GM23338 (cell line): ENCODE results near the gene KCNN3. TPM values are rescaled to one million over a fixed set of nuclear protein-coding genes. Genes with fewer than 3 reads are reported as not detected.

Experiments used
- ATAC-seq: fragments of 200-7000 bp; cut with Tn5 transposase; 3 replicates; pipeline ENCODE4 v1.9.1; 2020
- DNase-seq: peaks from one replicate; pipeline ENCODE4 v3.0.0-alpha.2; 2015; ENCODE audit warnings: low spot score
- H2AFZ ChIP-seq: fragments of 200-600 bp; sonication (generic); 2 replicates; pipeline ENCODE4 v1.8.0; 2016; ENCODE audit warnings: antibody characterized with exemption, mild to moderate bottlenecking, moderate library complexity
- H3F3A ChIP-seq: fragments of 200-600 bp; sonication (generic); replicated peaks from 2 replicates; pipeline ENCODE4 v1.8.0; 2017; ENCODE audit warnings: antibody characterized with exemption, mixed run types, low read depth
- H3K27ac ChIP-seq: fragments of 200-600 bp; sonication (generic); 2 replicates; pipeline ENCODE4 v1.6.1; 2016; ENCODE audit warnings: low read depth
- H3K27me3 ChIP-seq: fragments of 200-600 bp; sonication (generic); 2 replicates; pipeline ENCODE4 v1.8.0; 2016; ENCODE audit warnings: mild to moderate bottlenecking, mixed run types, moderate library complexity; ENCODE audit not compliant: insufficient read depth
- H3K36me3 ChIP-seq: fragments of 200-600 bp; sonication (generic); 2 replicates; pipeline ENCODE4 v1.8.0; 2016; ENCODE audit warnings: mild to moderate bottlenecking; ENCODE audit not compliant: insufficient read depth
- H3K4me1 ChIP-seq: fragments of 200-600 bp; sonication (generic); 2 replicates; pipeline ENCODE4 v1.8.0; 2016; ENCODE audit warnings: mild to moderate bottlenecking, moderate library complexity; ENCODE audit not compliant: insufficient read depth
- H3K4me2 ChIP-seq: fragments of 200-600 bp; sonication (generic); 2 replicates; pipeline ENCODE4 v1.7.1; 2017; ENCODE audit warnings: mixed run types
- H3K4me3 ChIP-seq: fragments of 200-600 bp; sonication (generic); 2 replicates; pipeline ENCODE4 v1.6.1; 2016; ENCODE audit warnings: mixed run types
- H3K79me2 ChIP-seq: fragments of 200-600 bp; sonication (generic); replicated peaks from 2 replicates; pipeline ENCODE4 v1.8.0; 2017; ENCODE audit warnings: mild to moderate bottlenecking; ENCODE audit not compliant: insufficient read depth
- H3K9me2 ChIP-seq: fragments of 200-600 bp; sonication (generic); 2 replicates; pipeline ENCODE4 v1.8.0; 2017; ENCODE audit not compliant: insufficient read depth
- H4K20me1 ChIP-seq: fragments of 200-600 bp; sonication (generic); replicated peaks from 2 replicates; pipeline ENCODE4 v1.8.0; 2017; ENCODE audit warnings: mild to moderate bottlenecking; ENCODE audit not compliant: insufficient read depth
- H3K27ac Mint-ChIP-seq: 2 replicates; pipeline ENCODE4 v1.8.0; 2020; ENCODE audit warnings: inconsistent platforms, mild to moderate bottlenecking, moderate library complexity, mixed read lengths
- H3K27me3 Mint-ChIP-seq: 3 replicates; pipeline ENCODE4 v1.8.0; 2022; ENCODE audit warnings: low read depth, mild to moderate bottlenecking, moderate library complexity, mixed read lengths, inconsistent platforms; ENCODE audit not compliant: insufficient read depth, poor library complexity
- H3K36me3 Mint-ChIP-seq: 3 replicates; pipeline ENCODE4 v1.8.0; 2021; ENCODE audit warnings: low read depth, mild to moderate bottlenecking, inconsistent platforms, moderate library complexity, mixed read lengths
- H3K4me1 Mint-ChIP-seq: 3 replicates; pipeline ENCODE4 v1.8.0; 2020; ENCODE audit warnings: mild to moderate bottlenecking, inconsistent platforms, mixed read lengths
- H3K4me3 Mint-ChIP-seq: 3 replicates; pipeline ENCODE4 v1.8.0; 2021; ENCODE audit warnings: moderate library complexity, mild to moderate bottlenecking, inconsistent platforms, mixed read lengths
- H3K9me3 Mint-ChIP-seq: 3 replicates; pipeline ENCODE4 v1.8.0; 2020; ENCODE audit warnings: moderate library complexity, mild to moderate bottlenecking, inconsistent platforms, mixed read lengths
- CREB1 ChIP-seq: fragments of 250-450 bp; sonication (Bioruptor Pico); IDR thresholded peaks from 2 replicates; pipeline ENCODE4 v1.5.0; 2020; ENCODE audit warnings: low read depth, mild to moderate bottlenecking, moderate library complexity
- EZH2 ChIP-seq: fragments of 200-600 bp; sonication (generic); IDR thresholded peaks from one replicate; pipeline ENCODE4 v1.8.0; 2017; ENCODE audit warnings: antibody characterized with exemption, mild to moderate bottlenecking, low read depth; ENCODE audit not compliant: unreplicated experiment
- EZH2phosphoT487 ChIP-seq: fragments of 200-600 bp; sonication (generic); IDR thresholded peaks from one replicate; pipeline ENCODE4 v1.8.1; 2018; ENCODE audit warnings: antibody characterized with exemption; ENCODE audit not compliant: unreplicated experiment
- JUNB ChIP-seq: IDR thresholded peaks from one replicate; pipeline ENCODE4 v1.6.1; 2016; ENCODE audit warnings: antibody characterized with exemption; ENCODE audit not compliant: unreplicated experiment
- NANOG ChIP-seq: IDR thresholded peaks from 2 replicates; pipeline ENCODE4 v1.6.1; 2016; ENCODE audit warnings: antibody characterized with exemption, borderline replicate concordance
- POLR2AphosphoS5 ChIP-seq: IDR thresholded peaks from 2 replicates; pipeline ENCODE4 v1.6.1; 2016; ENCODE audit warnings: antibody characterized with exemption, low read depth
- STAT1 ChIP-seq: IDR thresholded peaks from one replicate; pipeline ENCODE4 v1.6.1; 2016; ENCODE audit warnings: antibody characterized with exemption; ENCODE audit not compliant: unreplicated experiment
- ZNF114 ChIP-seq: fragments of 250-450 bp; sonication (Bioruptor Pico); IDR thresholded peaks from 2 replicates; pipeline ENCODE4 v1.5.0; 2020; ENCODE audit warnings: mild to moderate bottlenecking, moderate library complexity
- ZNF331 ChIP-seq: fragments of 250-450 bp; sonication (Bioruptor Pico); IDR thresholded peaks from 2 replicates; pipeline ENCODE4 v1.5.0; 2020; ENCODE audit warnings: low read depth, mild to moderate bottlenecking, moderate library complexity
- polyA plus RNA-seq: library from polyadenylated mRNA; unstranded; fragments of >200 nt; fragmentation: Nextera tagmentation; extraction: Ambion mirVana; gene quantifications from 2 replicates; pipeline ENCODE4 v1.2.1, GENCODE V29; 2016
- total RNA-seq: library from RNA; depleted of rRNA; stranded (reverse); fragments of >200 nt; shearing (Covaris generic); gene quantifications from 2 replicates; pipeline ENCODE4 v1.2.3, GENCODE V29; 2014
- TF ChIP-seq, protein P1 (sequence below): IDR thresholded peaks from 2 replicates; pipeline ENCODE4 v1.6.1; 2016; ENCODE audit warnings: antibody characterized with exemption
- TF ChIP-seq, protein P2 (sequence below): fragments of 250-450 bp; sonication (Bioruptor Pico); IDR thresholded peaks from 2 replicates; pipeline ENCODE4 v1.5.0; 2020; ENCODE audit warnings: mild to moderate bottlenecking, moderate library complexity
- TF ChIP-seq, protein P3 (sequence below), 2 experiments: fragments of 200-600 bp in 1 of 2; sonication (generic) in 1 of 2; conservative IDR thresholded peaks; 2 replicates each; pipeline versions ENCODE4 v1.5.1 to v1.6.1; 2016 to 2017; ENCODE audit warnings: antibody characterized with exemption in 2 of 2, low read depth in 2 of 2, mild to moderate bottlenecking in 2 of 2, moderate library complexity in 1 of 2
- TF ChIP-seq, protein P4 (sequence below): IDR thresholded peaks from one replicate; pipeline ENCODE4 v1.6.1; 2018; ENCODE audit warnings: antibody characterized with exemption; ENCODE audit not compliant: unreplicated experiment

KCNN3 gene
- total and polyA plus RNA-seq, 2 experiments from 2014 or later, result 1.9 to 3.0 TPM

DNA sequence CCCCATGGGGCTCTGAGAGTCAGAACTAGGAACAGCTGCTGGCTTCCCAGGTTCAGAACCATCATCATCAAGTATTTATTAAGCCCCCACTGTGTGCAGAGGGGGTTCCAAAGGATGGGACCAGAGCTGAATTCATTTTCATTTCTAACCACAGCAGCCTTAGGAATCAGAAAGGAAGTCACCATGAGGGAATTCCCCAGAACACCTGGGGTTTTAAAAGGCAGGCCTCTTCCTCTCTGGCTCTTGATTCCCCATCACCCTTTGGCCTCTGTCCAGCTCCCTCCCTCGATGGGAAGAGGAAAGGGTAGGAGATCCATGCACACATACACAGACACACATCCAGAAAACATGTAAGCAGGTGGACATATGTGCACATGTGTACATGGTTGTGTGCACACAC lies 1.3 kb upstream of the KCNN3 start:
- no peak overlapping the region for H3K27ac ChIP-seq
- no peaks in the 10 kb centered on the region for H3K36me3 Mint-ChIP-seq
- H3K27me3 Mint-ChIP-seq, result peaks cover 37% of the 10 kb centered on the region
- H3K27ac Mint-ChIP-seq, result no peak overlapping the region
- peaks cover 21% of the 10 kb centered on the region for H3K27me3 ChIP-seq
- no peaks in the 10 kb centered on the region for H3K79me2 ChIP-seq
- no peaks in the 10 kb centered on the region; the same call in 2 of the 3 replicates for H3K9me3 Mint-ChIP-seq
- no peak overlapping the region for H2AFZ ChIP-seq
- H4K20me1 ChIP-seq, result no peaks in the 10 kb centered on the region
- DNase-seq (no peak), ATAC-seq (no peak)
- no peak overlapping the region for H3K4me2 ChIP-seq
- H3K4me3 Mint-ChIP-seq, result no peak overlapping the region; the same call in 2 of the 3 replicates
- peaks cover 30% of the 10 kb centered on the region for H3K4me1 ChIP-seq
- H3K4me3 ChIP-seq, result no peak overlapping the region
- H3K9me2 ChIP-seq, result no peaks in the 10 kb centered on the region
- TF ChIP-seq, protein P1, sequence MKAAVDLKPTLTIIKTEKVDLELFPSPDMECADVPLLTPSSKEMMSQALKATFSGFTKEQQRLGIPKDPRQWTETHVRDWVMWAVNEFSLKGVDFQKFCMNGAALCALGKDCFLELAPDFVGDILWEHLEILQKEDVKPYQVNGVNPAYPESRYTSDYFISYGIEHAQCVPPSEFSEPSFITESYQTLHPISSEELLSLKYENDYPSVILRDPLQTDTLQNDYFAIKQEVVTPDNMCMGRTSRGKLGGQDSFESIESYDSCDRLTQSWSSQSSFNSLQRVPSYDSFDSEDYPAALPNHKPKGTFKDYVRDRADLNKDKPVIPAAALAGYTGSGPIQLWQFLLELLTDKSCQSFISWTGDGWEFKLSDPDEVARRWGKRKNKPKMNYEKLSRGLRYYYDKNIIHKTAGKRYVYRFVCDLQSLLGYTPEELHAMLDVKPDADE, result no peak
- TF ChIP-seq ZNF114 (CRISPR knock-in tag), result no peak
- TF ChIP-seq, protein P2, sequence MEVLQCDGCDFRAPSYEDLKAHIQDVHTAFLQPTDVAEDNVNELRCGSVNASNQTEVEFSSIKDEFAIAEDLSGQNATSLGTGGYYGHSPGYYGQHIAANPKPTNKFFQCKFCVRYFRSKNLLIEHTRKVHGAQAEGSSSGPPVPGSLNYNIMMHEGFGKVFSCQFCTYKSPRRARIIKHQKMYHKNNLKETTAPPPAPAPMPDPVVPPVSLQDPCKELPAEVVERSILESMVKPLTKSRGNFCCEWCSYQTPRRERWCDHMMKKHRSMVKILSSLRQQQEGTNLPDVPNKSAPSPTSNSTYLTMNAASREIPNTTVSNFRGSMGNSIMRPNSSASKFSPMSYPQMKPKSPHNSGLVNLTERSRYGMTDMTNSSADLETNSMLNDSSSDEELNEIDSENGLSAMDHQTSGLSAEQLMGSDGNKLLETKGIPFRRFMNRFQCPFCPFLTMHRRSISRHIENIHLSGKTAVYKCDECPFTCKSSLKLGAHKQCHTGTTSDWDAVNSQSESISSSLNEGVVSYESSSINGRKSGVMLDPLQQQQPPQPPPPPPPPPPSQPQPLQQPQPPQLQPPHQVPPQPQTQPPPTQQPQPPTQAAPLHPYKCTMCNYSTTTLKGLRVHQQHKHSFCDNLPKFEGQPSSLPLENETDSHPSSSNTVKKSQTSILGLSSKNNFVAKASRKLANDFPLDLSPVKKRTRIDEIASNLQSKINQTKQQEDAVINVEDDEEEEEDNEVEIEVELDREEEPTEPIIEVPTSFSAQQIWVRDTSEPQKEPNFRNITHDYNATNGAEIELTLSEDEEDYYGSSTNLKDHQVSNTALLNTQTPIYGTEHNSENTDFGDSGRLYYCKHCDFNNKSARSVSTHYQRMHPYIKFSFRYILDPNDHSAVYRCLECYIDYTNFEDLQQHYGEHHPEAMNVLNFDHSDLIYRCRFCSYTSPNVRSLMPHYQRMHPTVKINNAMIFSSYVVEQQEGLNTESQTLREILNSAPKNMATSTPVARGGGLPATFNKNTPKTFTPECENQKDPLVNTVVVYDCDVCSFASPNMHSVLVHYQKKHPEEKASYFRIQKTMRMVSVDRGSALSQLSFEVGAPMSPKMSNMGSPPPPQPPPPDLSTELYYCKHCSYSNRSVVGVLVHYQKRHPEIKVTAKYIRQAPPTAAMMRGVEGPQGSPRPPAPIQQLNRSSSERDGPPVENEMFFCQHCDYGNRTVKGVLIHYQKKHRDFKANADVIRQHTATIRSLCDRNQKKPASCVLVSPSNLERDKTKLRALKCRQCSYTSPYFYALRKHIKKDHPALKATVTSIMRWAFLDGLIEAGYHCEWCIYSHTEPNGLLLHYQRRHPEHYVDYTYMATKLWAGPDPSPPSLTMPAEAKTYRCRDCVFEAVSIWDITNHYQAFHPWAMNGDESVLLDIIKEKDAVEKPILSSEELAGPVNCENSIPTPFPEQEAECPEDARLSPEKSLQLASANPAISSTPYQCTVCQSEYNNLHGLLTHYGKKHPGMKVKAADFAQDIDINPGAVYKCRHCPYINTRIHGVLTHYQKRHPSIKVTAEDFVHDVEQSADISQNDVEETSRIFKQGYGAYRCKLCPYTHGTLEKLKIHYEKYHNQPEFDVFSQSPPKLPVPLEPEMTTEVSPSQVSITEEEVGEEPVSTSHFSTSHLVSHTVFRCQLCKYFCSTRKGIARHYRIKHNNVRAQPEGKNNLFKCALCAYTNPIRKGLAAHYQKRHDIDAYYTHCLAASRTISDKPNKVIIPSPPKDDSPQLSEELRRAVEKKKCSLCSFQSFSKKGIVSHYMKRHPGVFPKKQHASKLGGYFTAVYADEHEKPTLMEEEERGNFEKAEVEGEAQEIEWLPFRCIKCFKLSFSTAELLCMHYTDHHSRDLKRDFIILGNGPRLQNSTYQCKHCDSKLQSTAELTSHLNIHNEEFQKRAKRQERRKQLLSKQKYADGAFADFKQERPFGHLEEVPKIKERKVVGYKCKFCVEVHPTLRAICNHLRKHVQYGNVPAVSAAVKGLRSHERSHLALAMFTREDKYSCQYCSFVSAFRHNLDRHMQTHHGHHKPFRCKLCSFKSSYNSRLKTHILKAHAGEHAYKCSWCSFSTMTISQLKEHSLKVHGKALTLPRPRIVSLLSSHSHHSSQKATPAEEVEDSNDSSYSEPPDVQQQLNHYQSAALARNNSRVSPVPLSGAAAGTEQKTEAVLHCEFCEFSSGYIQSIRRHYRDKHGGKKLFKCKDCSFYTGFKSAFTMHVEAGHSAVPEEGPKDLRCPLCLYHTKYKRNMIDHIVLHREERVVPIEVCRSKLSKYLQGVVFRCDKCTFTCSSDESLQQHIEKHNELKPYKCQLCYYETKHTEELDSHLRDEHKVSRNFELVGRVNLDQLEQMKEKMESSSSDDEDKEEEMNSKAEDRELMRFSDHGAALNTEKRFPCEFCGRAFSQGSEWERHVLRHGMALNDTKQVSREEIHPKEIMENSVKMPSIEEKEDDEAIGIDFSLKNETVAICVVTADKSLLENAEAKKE (CRISPR knock-in tag), result no peak
- TF ChIP-seq ZNF331, result no peak
- TF ChIP-seq EZH2, result no peak
- TF ChIP-seq NANOG, result no peak
- no peak for TF ChIP-seq POLR2AphosphoS5
- TF ChIP-seq EZH2phosphoT487, result no peak
- TF ChIP-seq JUNB, result no peak
- no peak for TF ChIP-seq STAT1
- no peak for TF ChIP-seq CREB1 (CRISPR knock-in tag)
- TF ChIP-seq, protein P3, sequence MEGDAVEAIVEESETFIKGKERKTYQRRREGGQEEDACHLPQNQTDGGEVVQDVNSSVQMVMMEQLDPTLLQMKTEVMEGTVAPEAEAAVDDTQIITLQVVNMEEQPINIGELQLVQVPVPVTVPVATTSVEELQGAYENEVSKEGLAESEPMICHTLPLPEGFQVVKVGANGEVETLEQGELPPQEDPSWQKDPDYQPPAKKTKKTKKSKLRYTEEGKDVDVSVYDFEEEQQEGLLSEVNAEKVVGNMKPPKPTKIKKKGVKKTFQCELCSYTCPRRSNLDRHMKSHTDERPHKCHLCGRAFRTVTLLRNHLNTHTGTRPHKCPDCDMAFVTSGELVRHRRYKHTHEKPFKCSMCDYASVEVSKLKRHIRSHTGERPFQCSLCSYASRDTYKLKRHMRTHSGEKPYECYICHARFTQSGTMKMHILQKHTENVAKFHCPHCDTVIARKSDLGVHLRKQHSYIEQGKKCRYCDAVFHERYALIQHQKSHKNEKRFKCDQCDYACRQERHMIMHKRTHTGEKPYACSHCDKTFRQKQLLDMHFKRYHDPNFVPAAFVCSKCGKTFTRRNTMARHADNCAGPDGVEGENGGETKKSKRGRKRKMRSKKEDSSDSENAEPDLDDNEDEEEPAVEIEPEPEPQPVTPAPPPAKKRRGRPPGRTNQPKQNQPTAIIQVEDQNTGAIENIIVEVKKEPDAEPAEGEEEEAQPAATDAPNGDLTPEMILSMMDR (conservative IDR thresholded peaks at IDR 0.05; ENCODE audit: low read depth in 2 of 2), result no peak
- TF ChIP-seq, protein P4, sequence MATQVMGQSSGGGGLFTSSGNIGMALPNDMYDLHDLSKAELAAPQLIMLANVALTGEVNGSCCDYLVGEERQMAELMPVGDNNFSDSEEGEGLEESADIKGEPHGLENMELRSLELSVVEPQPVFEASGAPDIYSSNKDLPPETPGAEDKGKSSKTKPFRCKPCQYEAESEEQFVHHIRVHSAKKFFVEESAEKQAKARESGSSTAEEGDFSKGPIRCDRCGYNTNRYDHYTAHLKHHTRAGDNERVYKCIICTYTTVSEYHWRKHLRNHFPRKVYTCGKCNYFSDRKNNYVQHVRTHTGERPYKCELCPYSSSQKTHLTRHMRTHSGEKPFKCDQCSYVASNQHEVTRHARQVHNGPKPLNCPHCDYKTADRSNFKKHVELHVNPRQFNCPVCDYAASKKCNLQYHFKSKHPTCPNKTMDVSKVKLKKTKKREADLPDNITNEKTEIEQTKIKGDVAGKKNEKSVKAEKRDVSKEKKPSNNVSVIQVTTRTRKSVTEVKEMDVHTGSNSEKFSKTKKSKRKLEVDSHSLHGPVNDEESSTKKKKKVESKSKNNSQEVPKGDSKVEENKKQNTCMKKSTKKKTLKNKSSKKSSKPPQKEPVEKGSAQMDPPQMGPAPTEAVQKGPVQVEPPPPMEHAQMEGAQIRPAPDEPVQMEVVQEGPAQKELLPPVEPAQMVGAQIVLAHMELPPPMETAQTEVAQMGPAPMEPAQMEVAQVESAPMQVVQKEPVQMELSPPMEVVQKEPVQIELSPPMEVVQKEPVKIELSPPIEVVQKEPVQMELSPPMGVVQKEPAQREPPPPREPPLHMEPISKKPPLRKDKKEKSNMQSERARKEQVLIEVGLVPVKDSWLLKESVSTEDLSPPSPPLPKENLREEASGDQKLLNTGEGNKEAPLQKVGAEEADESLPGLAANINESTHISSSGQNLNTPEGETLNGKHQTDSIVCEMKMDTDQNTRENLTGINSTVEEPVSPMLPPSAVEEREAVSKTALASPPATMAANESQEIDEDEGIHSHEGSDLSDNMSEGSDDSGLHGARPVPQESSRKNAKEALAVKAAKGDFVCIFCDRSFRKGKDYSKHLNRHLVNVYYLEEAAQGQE, result no peak
- peaks cover 48% of the 10 kb centered on the region for H3K4me1 Mint-ChIP-seq
- no peaks in the 10 kb centered on the region for H3K36me3 ChIP-seq
- no peaks in the 10 kb centered on the region for H3F3A ChIP-seq
